GM21381 (cell line): ENCODE measurements around the gene LRIG2.
"Not testable (repeated sequence)": the region's sequence is repeated elsewhere in the genome, so short reads cannot be mapped to it uniquely, and the experiment has no call there.

Experiments used
- ATAC-seq: cut with Tn5 transposase; IDR thresholded peaks from one replicate; pipeline ENCODE4 v1.9.1; 2021; ENCODE audit warnings: mild to moderate bottlenecking, moderate library complexity; ENCODE audit not compliant: unreplicated experiment

The LRIG2 gene

DNA sequence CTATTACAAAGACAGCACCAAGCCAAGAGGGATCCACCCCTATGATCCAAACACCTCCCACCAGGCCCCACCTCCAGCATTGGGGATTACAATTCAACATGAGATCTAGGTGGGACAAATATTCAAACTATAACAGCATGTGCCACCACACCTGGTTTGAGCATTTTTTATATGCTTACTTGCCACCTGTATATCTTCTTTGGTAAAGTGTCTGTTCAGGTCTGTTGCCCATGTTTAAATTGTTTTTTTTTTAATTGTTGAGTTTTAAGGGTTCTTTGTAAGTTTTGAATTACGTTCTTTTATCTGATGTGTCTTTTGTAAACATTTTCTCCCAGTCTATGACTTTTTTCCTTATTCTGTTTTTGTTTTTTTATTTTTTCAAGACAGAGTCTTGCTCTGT, 83.4 kb downstream of the LRIG2 start:
- no peak for ATAC-seq

DNA sequence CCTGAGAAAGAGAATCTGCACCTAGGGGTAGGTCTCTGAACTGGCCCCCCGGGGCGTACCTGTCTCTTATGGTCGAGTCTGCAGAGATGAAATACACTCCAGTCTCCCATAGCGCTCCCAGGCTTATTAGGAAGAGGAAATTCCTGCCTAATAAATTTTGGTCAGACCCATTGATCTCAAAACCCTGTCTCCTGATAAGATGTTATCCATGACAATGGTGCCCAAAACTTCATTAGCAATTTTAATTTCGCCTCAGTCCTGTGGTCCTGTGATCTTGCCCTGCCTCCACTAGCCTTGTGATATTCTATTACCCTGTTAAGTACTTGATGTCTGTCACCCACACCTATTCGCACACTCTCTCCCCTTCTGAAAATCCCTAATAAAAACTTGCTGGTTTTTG, 85.7 kb downstream of the LRIG2 start:
- ATAC-seq, result not testable (repeated sequence)

DNA sequence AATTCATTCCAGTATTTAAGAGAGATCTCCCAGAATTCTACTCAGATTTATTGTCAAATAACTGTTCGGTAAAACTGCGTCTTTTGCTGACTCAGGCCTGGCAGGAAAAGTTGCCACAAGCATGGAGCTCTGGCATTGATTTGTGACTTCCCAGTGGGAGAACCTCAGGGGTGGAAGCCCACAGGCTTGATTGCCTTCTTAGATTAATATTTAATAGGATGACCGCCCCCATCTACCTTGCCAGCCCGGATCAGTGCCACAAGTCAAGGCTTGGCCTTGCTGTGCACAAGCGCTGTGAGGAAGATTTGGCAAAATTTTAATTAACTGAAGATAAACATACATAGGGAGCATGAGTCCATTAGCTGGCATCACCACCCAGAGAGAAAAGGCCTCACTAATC, 93.5 kb downstream of the LRIG2 start:
- ATAC-seq, result no peak

DNA sequence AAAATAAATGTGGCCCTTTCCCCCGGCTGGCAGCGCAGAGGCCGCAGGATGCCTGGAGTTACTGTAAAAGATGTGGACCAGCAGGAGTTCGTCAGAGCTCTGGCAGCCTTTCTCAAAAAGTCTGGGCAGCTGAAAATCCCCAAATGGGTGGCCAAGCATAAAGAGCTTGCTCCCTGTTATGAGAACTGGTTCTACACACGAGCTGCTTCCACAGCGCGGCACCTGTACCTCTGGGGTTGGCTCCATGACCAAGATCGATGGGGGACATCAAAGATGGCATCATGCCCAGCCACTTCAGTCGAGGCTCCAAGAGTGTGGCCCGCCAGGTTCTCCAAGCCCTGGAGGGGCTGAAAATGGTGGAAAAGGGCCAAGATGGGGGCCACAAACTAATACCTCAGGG, 95.9 kb downstream of the LRIG2 start:
- ATAC-seq, result no peak

DNA sequence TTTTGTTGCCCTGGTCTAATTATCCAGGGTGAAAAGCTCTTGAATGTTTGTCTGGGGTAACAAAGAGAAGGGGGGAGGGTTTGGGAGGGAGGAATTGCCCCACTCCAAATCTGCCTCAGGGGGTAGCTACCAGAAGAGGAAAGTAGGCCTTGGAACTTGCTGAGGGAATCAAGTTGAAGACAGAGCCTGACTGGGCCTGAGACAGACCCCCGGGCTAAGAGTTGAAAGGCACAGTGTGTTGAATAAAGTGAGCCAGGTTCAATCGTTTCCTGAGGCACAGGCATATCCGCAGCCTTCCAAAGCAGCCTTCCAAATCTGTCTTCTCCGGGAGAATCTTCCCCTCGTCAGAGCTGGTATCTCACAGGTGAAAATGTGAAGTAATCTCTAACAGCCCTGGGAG, 96.6 kb downstream of the LRIG2 start:
- no peak for ATAC-seq

DNA sequence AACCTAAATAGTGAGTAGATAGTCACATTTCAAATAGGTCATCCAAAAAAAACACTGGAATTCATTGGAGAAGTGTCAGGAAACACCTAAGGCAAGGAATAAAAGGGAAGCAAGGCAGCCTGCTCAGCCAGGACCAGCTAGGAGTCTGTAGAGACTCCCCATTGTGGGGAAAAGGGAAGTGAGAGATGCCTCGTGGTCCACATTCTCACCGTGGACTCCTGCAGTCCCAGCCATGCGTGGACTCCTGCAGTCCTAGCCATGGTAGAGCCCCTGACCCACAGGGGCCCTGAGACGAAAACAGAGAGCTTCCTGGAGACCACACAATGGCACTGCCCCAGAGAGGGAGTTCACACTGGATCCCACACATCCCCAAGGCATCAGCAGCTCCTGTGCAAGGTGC, 97.5 kb downstream of the LRIG2 start:
- ATAC-seq, result no peak

DNA sequence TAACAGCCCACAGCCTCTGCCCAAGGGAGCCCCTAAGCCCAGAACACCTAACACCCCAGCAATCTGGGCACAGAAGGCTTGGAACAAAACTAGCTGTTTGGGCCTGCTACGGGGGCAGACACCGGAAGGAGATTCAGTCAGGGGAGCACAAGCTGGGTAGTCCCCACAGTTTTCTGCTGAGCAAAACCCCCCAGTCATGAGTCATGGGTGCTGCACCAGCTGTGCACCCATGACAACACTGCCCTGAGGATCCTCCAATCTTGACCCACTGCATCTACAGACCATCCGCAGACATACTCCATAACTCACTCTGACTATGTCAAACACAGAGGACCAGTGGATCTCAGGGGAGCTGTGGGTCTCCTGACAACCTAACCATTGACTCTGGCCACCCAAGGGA, 105.1 kb downstream of the LRIG2 start:
- no peak for ATAC-seq

DNA sequence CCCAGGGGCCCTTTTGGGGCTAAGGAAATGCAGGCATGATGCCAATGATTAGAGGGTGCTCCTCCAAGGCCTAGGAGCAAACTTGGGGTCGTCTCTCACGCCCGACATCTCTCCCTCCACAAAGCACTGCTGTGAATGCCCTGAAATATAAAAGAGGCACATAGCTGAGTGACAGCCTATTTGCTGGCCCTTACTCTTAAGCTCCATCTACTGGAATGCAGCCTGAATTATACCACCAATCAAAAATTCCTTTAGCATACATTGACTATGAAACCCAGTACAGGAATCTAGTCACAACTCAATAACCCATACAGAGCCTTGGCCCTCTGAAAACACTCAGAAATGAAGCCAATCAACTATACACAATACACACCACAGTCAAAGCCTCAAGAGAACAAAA, 105.5 kb downstream of the LRIG2 start:
- ATAC-seq, result no peak
